Neural progenitor cell (in vitro differentiated cells): ENCODE results near the gene SLC6A15. TPM values are rescaled to one million over a fixed set of nuclear protein-coding genes. Genes with fewer than 3 reads are reported as not detected.

Experiments
- DNase-seq: peaks from one replicate; pipeline ENCODE4 v3.0.0-alpha.2; 2016; ENCODE audit warnings: low spot score
- H2AFZ ChIP-seq: fragments of 200-600 bp; sonication (generic); replicated peaks from 2 replicates; pipeline ENCODE4 v1.6.1; 2016; ENCODE audit warnings: antibody characterized with exemption
- H3F3A ChIP-seq: fragments of 200-600 bp; sonication (generic); 2 replicates; pipeline ENCODE4 v1.6.1; 2016; ENCODE audit warnings: antibody characterized with exemption, low read depth
- H3K27ac ChIP-seq: fragments of 200-600 bp; sonication (generic); 2 replicates; pipeline ENCODE4 v1.5.1; 2016; ENCODE audit warnings: mild to moderate bottlenecking
- H3K27me3 ChIP-seq: fragments of 200-600 bp; sonication (generic); 2 replicates; pipeline ENCODE4 v1.6.1; 2016; ENCODE audit warnings: mild to moderate bottlenecking, moderate library complexity
- H3K36me3 ChIP-seq: fragments of 200-600 bp; sonication (generic); 2 replicates; pipeline ENCODE4 v1.5.1; 2016
- H3K4me1 ChIP-seq: fragments of 200-600 bp; sonication (generic); 2 replicates; pipeline ENCODE4 v1.6.1; 2016; ENCODE audit warnings: mixed run types
- H3K4me2 ChIP-seq: fragments of 200-600 bp; sonication (generic); 2 replicates; pipeline ENCODE4 v1.6.1; 2016
- H3K4me3 ChIP-seq: fragments of 200-600 bp; sonication (generic); 2 replicates; pipeline ENCODE4 v1.5.1; 2016
- H3K79me2 ChIP-seq: fragments of 200-600 bp; sonication (generic); 2 replicates; pipeline ENCODE4 v1.6.1; 2016; ENCODE audit warnings: low read depth
- H3K9ac ChIP-seq: fragments of 200-600 bp; sonication (generic); 2 replicates; pipeline ENCODE4 v1.6.1; 2016
- H3K9me3 ChIP-seq: fragments of 200-600 bp; sonication (generic); 2 replicates; pipeline ENCODE4 v1.5.1; 2016; ENCODE audit warnings: low read depth
- H4K20me1 ChIP-seq: fragments of 200-600 bp; sonication (generic); 2 replicates; pipeline ENCODE4 v1.6.1; 2016; ENCODE audit warnings: low read depth
- H3K27ac Mint-ChIP-seq: 3 replicates; pipeline ENCODE4 v1.8.0; 2021; ENCODE audit warnings: mixed read lengths
- H3K27me3 Mint-ChIP-seq: 2 replicates; pipeline ENCODE4 v1.8.0; 2022; ENCODE audit warnings: low read depth, mild to moderate bottlenecking, inconsistent platforms, moderate library complexity, mixed read lengths; ENCODE audit not compliant: insufficient read depth
- H3K36me3 Mint-ChIP-seq: 3 replicates; pipeline ENCODE4 v1.8.0; 2021; ENCODE audit warnings: mixed read lengths
- H3K4me1 Mint-ChIP-seq: 3 replicates; pipeline ENCODE4 v1.8.0; 2021; ENCODE audit warnings: mixed read lengths
- H3K4me3 Mint-ChIP-seq: 3 replicates; pipeline ENCODE4 v1.8.0; 2021; ENCODE audit warnings: mild to moderate bottlenecking, moderate library complexity, mixed read lengths
- H3K9me3 Mint-ChIP-seq: 3 replicates; pipeline ENCODE4 v1.8.0; 2020; ENCODE audit warnings: mixed read lengths
- CTCF ChIP-seq: fragments of 200-600 bp; sonication (generic); IDR thresholded peaks from 2 replicates; pipeline ENCODE4 v1.5.1; 2017; ENCODE audit warnings: antibody characterized with exemption, mild to moderate bottlenecking
- EZH2 ChIP-seq: fragments of 200-600 bp; sonication (generic); IDR thresholded peaks from 2 replicates; pipeline ENCODE4 v1.6.1; 2017; ENCODE audit warnings: antibody characterized with exemption, mild to moderate bottlenecking, moderate library complexity
- EZH2phosphoT487 ChIP-seq: fragments of 200-600 bp; sonication (generic); IDR thresholded peaks from 2 replicates; pipeline ENCODE4 v1.6.1; 2017; ENCODE audit warnings: antibody characterized with exemption
- total RNA-seq: library from RNA; depleted of rRNA; stranded (reverse); fragments of >200 nt; gene quantifications from 2 replicates; pipeline ENCODE4 v1.2.3, GENCODE V29; 2015; ENCODE audit warnings: low replicate concordance

SLC6A15 gene
- total RNA-seq, 1 donor from 2014 or later: 25.4 TPM

GRCh38 chr12:84874125-84874824 lies 38.3 kb downstream of the SLC6A15 start:
- no peak overlapping the region for H3K9ac ChIP-seq
- no peaks in the 10 kb centered on the region for H3F3A ChIP-seq
- TF ChIP-seq CTCF: peak; percentile 86
- no peak for TF ChIP-seq EZH2phosphoT487
- Mint-ChIP-seq H3K4me3 (no peak overlapping the region), H3K27ac (no peak overlapping the region), H3K36me3 (no peaks in the 10 kb centered on the region), H3K4me1 (peaks cover 11% of the 10 kb centered on the region), H3K27me3 (peaks cover 2% of the 10 kb centered on the region), H3K9me3 (no peaks in the 10 kb centered on the region)
- no peak overlapping the region for H3K27ac ChIP-seq
- H4K20me1 ChIP-seq: no peaks in the 10 kb centered on the region
- H2AFZ ChIP-seq: no peak overlapping the region
- H3K27me3 ChIP-seq: no peaks in the 10 kb centered on the region
- H3K4me3 ChIP-seq: no peak overlapping the region
- DNase-seq: peak; percentile 77
- peaks cover 5% of the 10 kb centered on the region for H3K4me1 ChIP-seq
- H3K36me3 ChIP-seq: no peaks in the 10 kb centered on the region
- no peak overlapping the region for H3K4me2 ChIP-seq
- H3K9me3 ChIP-seq: no peaks in the 10 kb centered on the region
- no peaks in the 10 kb centered on the region for H3K79me2 ChIP-seq

- no peaks in the 10 kb centered on the region for H3K27me3 Mint-ChIP-seq
- Histone ChIP-seq H3K27me3 (no peaks in the 10 kb centered on the region), H3K4me1 (no peaks in the 10 kb centered on the region), H3K9me3 (no peaks in the 10 kb centered on the region), H4K20me1 (no peaks in the 10 kb centered on the region), H3K36me3 (no peaks in the 10 kb centered on the region), H3K27ac (no peak overlapping the region), H2AFZ (no peak overlapping the region), H3F3A (no peaks in the 10 kb centered on the region), H3K4me3 (no peak overlapping the region), H3K79me2 (no peaks in the 10 kb centered on the region), H3K4me2 (no peak overlapping the region), H3K9ac (no peak overlapping the region)
- no peaks in the 10 kb centered on the region for H3K36me3 Mint-ChIP-seq
- no peak for DNase-seq
- no peak overlapping the region for H3K27ac Mint-ChIP-seq
- no peak overlapping the region for H3K4me3 Mint-ChIP-seq
- no peaks in the 10 kb centered on the region for H3K9me3 Mint-ChIP-seq
- TF ChIP-seq CTCF: no peak
- TF ChIP-seq EZH2: no peak
- no peak for TF ChIP-seq EZH2phosphoT487
- peaks cover 4% of the 10 kb centered on the region for H3K4me1 Mint-ChIP-seq
These were observed 50.4 kb downstream of the SLC6A15 start for GRCh38 chr12:84862186-84862585.

GRCh38 chr12:84860718-84861117 lies 51.9 kb downstream of the SLC6A15 start:
- H3K4me3 ChIP-seq: no peak overlapping the region
- no peaks in the 10 kb centered on the region for H3K4me1 ChIP-seq
- no peak for DNase-seq
- Mint-ChIP-seq H3K27me3 (no peaks in the 10 kb centered on the region), H3K4me1 (peaks cover 4% of the 10 kb centered on the region), H3K36me3 (no peaks in the 10 kb centered on the region), H3K9me3 (no peaks in the 10 kb centered on the region), H3K27ac (no peak overlapping the region), H3K4me3 (no peak overlapping the region)
- no peaks in the 10 kb centered on the region for H4K20me1 ChIP-seq
- no peak overlapping the region for H3K27ac ChIP-seq
- TF ChIP-seq CTCF (no peak), EZH2phosphoT487 (no peak), EZH2 (no peak)
- H3K27me3 ChIP-seq: no peaks in the 10 kb centered on the region
- no peak overlapping the region for H3K9ac ChIP-seq
- no peaks in the 10 kb centered on the region for H3F3A ChIP-seq
- no peaks in the 10 kb centered on the region for H3K9me3 ChIP-seq
- H2AFZ ChIP-seq: no peak overlapping the region
- no peaks in the 10 kb centered on the region for H3K36me3 ChIP-seq
- no peak overlapping the region for H3K4me2 ChIP-seq
- H3K79me2 ChIP-seq: no peaks in the 10 kb centered on the region
